HG03432 (cell line): ENCODE measurements around the gene ABCB6.
"Not testable (repeated sequence)": the region's sequence is repeated elsewhere in the genome, so short reads cannot be mapped to it uniquely, and the experiment has no call there.

Source experiments
- ATAC-seq: cut with Tn5 transposase; IDR thresholded peaks from one replicate; pipeline ENCODE4 v1.9.1; 2021; ENCODE audit warnings: mild to moderate bottlenecking, moderate library complexity; ENCODE audit not compliant: unreplicated experiment

Gene ABCB6

DNA sequence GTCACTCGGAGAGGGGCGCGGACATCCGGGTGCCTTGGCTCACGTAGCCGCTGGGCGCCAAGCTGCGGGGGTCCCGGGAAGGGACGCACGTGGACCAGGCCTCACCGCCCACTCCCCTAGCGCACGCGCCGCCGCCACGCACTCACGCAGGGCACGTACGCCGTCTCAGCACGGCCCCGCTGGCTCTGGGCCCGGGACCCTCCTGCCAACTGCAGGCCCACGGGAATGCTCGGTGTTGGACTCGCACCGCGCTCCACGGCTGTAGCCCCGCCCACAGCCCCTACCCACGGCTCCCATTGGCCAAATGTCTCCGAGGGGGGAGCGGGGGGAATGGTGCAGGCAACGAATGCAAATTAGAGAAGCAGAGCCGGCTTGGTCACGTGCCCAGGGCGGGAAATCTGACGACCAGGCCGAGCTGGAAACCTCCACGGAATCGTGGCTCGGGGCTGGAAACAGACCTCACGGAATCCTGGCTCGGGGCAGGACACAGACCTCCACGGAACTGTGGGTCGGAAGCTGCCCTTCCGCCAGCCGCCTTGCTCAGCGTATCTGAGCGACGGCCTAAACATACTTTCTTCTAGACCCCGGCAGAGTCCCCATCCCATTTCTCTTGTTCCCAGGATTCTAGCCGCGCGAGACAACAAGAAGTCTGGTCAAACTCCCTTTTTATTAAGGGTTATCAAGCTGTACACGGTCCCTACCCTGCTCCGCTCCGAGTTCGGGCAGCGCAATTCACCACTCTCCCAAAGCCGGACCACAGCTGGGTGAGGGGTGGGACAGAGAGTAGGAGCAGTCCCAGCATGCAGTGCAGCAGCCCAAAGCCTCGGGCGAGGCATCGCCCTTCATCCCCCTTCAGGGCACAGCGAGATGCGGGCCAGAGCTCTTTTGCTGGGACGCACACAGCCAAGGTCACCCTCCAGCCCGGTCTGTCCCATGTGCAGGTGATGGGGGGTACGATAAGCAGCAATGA lies at the start of gene ABCB6:
Gene ABCB6, minus strand, starts transcription at position 227 of the 970 bp plus-strand sequence. CDS start 285 bp downstream, outside the sequence.
- ATAC-seq = peak; percentile 82

DNA sequence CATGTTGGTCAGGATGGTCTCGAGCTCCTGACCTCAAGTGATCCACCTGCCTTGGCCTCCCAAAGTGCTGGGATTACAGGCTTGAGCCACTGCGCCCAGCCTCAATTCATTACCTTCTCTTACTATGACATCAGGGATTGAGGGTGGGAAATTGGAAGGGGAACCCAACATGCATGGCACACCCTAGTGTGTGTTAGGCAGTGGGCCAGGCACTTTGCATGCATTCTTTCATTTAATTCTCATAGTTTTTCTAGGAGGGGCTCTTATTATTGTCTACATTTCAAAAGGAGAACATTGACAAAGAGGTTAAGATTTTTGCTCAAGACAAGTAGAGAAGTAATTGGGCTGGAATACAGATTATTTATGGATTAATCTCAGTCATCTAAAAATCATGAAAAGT lies 49.5 kb upstream of the ABCB6 start:
- no peak for ATAC-seq

DNA sequence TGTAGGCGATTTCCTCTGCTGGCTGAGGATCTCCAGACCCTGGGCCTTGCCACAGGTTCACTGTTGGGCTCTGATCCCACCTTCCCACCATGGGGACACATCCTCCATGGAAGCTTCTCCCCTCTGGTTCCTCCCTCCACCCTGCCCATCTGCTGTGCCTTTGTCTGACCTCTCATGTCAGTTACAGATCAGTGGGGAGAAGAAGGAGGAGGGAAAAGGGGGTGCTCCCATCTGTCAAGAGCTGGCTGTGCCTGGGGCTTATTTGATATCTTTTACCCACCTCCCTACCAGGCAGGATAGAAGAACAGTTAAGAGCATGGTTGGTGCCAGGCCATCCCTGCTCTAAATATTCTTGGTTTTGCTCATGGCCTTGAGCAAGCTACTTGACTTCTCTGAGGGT lies 48.1 kb upstream of the ABCB6 start:
- ATAC-seq = no peak

DNA sequence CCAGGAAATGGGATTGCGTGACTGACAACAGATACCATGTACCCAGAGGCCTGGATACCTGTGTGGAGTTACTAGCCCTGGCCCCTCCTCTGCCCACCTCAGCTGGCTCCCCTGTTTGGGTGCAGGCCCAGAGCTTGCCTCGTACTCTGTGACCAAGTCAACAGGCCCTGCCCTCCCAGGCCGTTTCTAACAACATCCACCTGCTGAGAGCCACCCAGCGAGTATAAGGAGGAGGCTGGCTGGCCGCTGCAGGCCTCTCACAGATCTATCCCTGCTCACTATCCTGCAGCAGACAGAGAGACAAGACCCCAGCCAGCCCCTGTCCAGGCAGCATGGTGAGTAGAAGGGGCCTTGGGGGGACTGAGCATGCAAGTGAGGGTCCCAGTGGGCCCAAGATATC lies 47.5 kb upstream of the ABCB6 start:
- ATAC-seq = no peak

DNA sequence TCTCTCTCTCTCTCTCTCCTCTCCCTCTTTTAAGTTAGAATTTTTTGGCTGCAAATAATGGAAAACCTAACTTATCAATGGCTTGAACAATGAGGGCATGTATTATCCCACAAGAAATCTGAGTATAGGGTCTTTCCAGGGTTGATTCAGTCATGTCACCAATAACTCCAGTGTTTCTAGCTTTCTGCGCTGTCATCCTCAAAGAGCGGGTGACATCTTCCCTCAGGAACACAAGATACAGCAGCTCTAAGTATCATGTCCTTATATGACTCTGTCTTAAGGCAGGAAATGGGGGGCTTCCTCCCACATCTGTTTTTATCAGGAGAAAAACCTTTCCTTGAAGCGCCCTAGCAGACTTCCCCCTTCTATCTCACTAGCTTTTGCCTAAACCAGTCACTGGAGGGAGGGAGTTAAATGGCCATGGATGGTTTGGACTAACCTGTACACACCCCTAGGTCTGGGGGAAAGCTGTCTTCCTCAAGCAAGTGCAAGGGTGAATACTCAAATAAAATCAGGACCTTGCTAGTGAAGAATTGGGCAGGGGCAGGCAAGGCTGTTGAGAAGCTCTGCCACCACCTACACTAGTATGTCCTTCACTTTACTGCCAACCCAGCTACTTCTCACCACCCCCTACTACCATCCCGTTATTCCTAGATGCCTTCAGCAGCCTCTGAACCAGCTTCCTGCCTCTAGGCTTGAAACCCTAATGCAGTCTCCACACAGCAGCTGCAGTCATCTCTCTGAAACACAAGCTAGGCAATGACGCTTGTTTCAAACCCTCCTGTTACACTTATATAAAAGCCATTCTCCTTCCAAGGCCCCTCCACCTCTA lies 42.5 kb upstream of the ABCB6 start:
- no peak for ATAC-seq

DNA sequence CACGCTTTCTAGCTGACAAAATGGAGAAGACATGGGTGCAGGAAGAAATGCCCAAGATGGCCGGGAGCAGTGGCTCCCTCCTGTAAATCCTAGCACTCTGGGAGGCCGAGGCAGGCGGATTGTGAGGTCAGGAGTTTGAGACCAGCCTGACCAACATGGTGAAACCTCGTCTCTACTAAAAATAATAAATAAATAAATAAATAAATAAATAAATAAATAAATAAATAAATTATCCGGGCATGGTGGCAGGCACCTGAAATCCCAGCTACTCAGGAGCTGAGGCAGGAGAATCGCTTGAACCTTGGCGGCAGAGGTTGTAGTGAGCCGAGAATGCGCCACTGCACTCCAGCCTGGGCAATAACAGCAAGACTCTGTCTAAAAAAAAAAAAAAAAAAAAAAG lies 40.2 kb upstream of the ABCB6 start:
- ATAC-seq = not testable (repeated sequence)

DNA sequence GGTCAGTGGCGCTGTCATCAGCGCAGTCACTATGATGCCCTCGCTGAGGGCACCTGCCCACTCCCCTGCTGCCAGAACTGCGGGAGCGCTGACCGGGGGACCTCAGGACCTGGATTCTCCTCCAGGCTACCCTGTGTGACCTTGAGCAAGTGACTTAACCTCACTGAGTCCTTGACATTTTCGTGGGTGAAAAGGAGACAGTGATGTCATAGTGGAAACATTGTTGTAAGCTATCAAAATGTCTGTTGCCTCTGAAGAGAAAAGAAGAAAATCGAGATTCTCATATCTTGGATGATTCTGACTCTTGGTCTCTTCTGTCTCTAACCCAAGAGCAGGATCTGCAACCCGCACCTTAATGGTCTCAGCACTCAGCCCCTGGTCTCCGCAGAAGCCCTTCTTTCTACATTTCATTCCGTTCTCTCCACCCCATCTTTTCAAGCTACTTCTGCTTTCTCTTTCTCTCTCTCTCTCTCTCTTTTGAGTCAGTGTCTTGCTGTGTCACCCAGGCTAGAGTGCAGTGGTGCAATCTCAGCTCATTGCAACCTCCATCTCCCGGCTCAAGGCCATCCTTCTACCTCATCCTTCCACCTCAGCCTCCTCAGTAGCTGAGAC lies 35.9 kb upstream of the ABCB6 start:
- ATAC-seq = peak; percentile 34

DNA sequence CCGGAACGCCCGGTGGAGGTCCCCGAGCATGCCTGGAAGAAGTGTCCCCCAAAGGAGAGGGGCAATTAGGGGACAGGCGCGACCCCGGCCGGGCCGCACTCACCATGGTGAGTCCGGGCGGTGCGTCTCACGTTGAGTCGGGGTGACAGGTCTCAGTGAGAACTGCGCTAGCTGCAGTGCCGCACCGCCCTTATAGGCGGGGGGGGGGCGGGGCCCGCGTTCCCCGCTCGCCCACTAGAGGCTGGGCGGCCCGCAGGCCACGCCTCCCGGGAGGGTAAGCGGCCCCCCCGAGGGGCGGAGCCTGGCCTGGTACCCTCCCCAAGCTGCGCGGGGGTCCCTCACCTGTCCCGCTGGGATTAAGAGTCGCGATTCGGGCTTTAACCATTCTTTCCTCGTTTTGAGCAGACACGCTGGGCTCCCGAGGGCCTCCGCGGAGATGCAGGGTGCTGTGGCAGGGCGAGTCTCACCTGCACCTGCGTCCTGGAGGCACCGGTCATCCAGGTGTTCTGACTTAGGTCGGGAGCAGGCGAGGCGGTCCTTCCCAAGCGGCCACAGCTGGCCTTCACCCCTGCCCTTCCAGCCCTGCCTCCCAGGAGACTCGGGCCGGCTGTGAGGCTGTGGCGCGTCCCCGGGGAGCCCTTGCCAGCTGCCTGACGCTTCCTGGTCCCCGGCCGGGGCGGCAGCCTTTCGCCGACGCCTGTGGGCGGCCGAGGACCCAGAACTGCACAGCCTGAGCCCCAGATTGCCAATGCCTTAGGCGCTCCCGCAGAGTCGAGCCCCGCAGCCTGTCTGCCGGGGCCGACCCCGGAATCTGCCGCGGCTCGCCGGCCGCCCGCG lies 35.2 kb upstream of the ABCB6 start, which contains the start of gene TUBA4A:
Gene TUBA4A, minus strand, starts transcription at position 166 of the 837 bp plus-strand sequence. Its CDS starts 60 bp downstream, at position 106.
- ATAC-seq = peak; percentile 65

DNA sequence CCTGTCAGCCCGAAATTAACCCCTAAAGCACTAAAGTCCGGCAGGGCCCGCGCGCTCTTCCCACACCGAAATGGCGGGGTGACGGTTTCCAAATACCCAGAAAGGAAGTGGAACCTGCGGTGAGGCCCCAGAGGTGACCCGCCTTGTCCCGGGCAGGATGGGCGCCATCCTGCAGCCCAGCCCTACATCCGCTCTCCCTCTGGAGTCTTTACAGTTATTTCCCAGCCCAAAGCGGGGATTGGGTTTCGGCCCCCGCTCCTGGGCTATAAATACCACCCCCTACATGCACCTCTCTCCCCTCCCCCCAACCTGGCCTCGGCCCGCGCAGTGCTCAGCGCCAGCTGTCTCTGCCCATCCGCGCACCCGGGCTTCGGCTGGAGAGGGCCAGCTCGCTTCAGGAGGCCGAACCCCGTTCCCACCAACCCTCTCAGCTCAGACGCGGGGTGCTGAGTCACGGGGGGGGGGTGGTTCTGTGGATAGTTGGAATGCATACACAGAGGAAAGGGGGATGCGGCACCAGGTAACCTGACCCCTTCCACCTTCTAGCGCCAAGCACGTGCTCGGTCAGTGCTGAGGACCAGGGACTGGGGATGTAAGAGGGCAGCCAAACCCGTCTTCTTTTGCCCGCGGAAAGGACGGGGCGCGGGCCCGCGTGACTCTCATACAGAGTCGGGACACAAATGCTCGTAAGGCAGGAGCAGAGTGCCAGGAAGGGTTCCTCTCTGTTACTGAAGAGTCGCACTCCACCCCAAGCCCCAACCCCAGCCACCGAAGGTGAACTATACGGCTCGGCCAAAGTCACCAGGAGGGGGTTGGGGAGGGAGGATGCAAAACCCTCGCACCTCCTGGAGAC lies 34.4 kb upstream of the ABCB6 start, which contains the start of gene TUBA4B:
Gene TUBA4B, plus strand, starts transcription at position 344 of the 853 bp plus-strand sequence. Its CDS starts 165 bp downstream, at position 509.
- no peak for ATAC-seq

DNA sequence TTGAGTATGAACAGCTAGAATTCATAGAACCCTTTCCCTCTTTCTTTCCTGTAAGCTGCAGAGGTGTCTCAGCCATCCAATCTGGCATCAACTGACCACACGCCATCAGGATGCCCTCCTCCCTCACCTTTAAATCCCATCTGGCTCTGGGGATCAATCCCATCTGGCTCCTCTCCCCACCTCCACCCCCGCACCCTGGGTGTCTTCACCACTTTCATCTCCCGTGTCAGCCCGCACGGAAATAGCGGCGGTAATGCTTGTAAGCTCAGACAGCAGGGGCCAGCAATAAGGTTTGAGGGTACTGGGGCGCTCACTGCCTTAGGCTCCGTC lies 33.8 kb upstream of the ABCB6 start:
- no peak for ATAC-seq

DNA sequence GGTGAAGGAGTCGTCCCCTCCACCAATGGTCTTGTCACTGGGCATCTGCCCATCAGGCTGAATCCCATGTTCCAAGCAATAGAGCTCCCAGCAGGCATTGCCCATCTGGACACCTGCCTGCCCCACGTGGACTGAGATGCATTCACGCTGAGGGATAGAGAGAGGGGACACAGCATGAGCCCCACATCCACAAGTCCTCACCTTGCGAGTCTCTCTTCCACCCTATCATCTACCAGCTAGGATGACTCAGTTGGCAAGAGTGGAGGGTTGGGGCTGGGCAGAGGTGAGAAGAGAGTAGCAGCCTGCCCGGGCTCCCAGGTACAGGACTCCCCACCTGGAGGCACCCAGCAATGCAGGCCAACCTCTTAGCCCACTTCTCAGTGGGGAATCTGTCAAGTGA lies 33.3 kb upstream of the ABCB6 start:
- ATAC-seq = no peak

DNA sequence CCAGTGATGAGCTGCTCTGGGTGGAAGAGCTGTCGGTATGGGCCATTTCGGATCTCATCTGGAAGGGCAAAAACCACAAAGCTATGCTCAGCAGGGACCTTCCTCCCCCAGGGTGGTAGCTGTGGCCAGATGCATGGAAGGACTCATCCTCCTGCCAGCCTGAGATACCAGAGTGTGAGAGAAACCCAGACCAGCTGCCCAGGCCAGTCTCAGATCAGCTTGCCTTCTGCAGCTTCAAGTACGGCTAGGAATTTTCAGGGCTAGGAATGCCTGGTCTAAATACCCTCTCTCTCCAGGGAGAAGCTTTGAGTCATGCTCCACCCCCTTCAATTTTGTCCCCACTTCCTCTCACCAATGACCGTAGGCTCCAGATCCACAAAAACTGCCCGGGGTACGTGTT lies 32.9 kb upstream of the ABCB6 start:
- no peak for ATAC-seq

DNA sequence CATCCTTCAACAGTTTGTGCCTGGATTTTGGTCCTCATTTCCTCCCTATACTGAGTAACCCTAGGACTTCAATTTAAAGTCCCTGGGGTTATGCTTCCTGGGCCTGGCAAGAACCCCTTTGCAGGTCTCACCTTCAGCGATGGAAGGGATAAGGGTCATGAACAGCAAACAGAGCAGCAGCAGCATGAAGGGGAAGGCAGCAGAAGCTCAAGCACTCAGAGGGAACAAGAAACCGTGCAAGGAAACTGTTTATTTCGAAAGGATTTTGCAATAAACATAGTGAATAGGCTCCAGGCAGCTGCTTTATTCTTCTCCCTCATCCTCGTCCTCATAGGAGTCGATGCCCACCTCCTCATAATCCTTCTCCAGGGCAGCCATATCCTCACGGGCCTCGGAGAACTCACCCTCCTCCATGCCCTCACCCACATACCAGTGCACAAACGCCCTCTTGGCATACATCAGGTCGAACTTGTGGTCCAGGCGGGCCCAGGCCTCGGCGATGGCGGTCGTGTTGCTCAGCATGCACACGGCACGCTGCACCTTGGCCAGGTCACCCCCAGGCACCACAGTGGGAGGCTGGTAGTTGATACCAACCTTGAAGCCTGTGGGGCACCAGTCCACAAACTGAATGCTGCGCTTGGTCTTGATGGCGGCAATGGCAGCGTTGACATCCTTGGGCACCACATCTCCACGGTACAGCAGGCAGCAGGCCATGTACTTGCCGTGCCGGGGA lies 31.5 kb upstream of the ABCB6 start:
- no peak for ATAC-seq

DNA sequence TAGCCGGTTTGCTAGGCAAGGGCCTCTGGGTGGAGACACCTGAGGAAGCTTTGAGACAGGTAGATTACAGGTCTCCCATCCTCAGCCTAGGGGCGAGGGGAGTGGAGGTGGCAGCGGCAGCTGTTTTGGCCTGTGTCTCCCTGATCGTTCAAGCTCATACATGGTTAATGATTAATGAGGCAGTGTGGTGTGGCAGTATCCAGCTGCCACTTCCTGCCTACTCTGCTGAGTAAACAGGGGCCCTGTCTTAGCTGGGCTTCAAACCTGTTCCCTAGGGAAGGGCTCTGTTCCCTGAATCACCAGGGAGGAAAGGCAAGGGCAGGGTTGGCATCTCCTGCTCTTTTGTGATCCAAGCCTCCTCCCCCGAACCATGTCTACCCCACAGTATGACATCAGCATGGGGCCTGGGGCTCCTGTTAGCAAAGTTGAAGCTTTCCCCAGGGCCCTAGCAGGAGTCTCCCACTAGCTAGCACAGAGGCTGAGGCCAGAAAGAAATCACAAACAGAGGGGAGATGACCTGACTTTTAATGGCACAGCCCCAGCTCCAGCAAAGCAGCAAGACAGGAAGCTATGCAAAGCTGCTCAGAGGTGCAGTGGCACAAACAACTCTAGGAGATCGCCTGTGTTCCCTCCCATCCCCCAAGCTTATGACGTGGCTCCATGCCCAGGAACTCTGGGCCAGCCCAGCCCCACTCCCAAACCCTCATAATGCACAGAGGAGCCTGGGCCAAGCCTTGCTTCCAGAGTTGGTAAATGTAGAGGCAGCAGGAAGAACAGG lies 30.6 kb upstream of the ABCB6 start:
- ATAC-seq = peak; percentile 38

DNA sequence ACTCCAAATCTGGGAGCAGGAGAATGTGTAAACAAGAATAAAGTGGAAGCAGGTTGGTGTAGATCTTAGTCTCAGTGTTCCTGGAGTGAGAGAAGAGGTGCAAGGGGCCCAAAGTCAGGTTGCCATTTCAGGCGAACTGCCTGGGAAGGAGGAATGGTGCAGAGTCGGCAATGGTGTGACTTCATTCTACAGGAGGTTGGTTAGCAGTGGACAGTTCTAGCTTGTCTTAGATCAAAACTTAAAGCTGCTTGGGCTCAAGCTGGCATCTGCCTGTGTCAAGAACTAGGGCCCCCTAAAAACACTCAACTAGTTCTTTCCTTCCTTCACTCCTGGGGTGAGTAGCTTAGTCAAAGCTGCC lies 30.1 kb upstream of the ABCB6 start:
- ATAC-seq = no peak

DNA sequence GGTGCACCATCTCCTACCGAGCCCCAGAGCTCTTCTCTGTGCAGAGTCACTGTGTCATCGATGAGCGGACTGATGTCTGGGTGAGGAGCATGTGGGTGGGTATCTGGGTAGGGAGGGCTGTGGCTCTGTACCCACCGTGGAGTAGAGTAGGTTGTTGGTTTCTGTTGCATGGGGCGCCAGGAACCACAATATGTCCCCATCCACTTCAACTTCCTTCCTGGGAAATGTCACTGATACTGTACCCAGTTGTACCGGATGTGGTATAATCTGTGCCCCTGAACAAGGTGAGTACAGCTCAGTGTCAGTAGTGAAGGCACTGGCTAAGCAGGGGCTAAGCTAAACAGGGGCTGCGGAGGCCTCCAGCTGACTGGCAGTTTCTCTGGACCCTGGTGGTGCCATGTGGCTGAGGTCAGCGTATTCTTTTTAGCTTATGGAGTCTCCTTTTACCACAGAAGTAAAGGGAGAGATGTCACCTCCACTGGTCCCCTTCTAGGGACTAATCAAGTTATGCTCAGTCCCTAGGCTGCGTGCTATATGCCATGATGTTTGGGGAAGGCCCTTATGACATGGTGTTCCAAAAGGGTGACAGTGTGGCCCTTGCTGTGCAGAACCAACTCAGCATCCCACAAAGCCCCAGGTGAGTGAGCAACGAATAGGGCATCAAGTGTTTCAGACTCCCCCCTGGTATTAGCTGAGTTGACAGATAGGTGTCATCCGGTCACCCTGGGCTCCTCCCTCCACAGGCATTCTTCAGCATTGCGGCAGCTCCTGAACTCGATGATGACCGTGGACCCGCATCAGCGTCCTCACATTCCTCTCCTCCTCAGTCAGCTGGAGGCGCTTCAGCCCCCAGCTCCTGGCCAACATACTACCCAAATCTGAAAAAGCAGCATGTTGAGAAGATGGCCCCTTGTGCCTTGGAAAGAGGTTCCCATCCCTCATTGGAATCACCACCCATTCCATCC lies 29.2 kb upstream of the ABCB6 start:
- no peak for ATAC-seq

DNA sequence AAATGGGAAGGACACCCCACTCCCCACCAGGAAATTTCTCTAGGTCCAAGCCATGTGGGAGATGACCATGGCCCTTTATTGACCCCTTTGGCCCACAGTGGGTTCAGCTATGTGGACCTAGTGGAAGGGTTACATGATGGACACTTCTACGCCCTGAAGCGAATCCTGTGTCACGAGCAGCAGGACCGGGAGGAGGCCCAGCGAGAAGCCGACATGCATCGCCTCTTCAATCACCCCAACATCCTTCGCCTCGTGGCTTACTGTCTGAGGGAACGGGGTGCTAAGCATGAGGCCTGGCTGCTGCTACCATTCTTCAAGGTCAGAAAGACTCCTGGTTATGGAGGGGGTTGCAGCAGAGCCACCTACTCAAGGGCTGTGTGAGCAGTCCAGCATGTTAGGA lies 27.8 kb upstream of the ABCB6 start:
- ATAC-seq = no peak
